Omental fat pad (tissue), 4 donors: ENCODE results near the gene HOXD9. TPM values are rescaled to one million over a fixed set of nuclear protein-coding genes. Genes with fewer than 3 reads are reported as not detected.

Experiments used
- ATAC-seq: fragments of 150-250 bp; one replicate; pipeline ENCODE4 v1.9.1; 2016; ENCODE audit warnings: mild to moderate bottlenecking, moderate library complexity; ENCODE audit not compliant: low FRiP score
- DNase-seq: peaks from one replicate; pipeline ENCODE4 v3.0.0-alpha.2; 2019; ENCODE audit warnings: low spot score
- total RNA-seq, 4 donors: library from RNA; depleted of rRNA; stranded (reverse); fragments of >200 nt; gene quantifications; one replicate each; pipeline ENCODE4 v1.1.0, GENCODE V29; 2016
- TF ChIP-seq, protein P1 (sequence below), 3 donors: fragments of 450-650 bp; IDR thresholded peaks; one replicate each; pipeline ENCODE4 v1.5.1; 2016 to 2017; ENCODE audit warnings: antibody characterized with exemption in 3 of 3, mild to moderate bottlenecking in 3 of 3, moderate library complexity in 2 of 3

Gene HOXD9
- total RNA-seq, 4 donors from 2014 or later, result 0.95 to 2.6 (median 1.7) TPM

DNA sequence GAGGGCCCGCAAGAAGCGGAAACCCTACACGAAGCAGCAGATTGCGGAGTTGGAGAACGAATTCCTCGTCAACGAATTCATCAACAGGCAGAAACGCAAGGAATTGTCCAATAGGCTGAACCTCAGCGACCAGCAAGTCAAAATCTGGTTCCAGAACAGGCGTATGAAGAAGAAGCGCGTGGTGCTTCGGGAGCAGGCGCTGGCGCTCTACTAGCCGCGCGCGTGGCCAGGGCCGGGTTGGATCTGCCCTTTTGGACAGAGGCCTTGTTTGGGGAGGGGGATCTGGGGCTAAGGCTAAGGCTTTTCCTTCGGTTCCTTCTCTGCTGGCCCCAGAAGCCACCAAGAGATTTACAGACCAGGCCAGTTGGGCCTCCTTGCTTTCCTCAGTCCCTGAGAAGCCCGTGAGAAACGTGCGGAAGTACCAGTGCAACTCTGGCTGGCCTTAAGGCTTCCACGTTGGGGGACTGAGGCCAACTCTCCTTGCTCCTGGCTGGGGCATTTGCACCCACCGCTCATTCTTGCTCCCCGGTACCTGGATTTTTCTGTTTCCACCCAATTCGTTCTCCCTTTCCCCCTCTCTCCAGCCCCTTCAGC, 21.9 kb upstream of the HOXD9 start:
- TF ChIP-seq, protein P1, sequence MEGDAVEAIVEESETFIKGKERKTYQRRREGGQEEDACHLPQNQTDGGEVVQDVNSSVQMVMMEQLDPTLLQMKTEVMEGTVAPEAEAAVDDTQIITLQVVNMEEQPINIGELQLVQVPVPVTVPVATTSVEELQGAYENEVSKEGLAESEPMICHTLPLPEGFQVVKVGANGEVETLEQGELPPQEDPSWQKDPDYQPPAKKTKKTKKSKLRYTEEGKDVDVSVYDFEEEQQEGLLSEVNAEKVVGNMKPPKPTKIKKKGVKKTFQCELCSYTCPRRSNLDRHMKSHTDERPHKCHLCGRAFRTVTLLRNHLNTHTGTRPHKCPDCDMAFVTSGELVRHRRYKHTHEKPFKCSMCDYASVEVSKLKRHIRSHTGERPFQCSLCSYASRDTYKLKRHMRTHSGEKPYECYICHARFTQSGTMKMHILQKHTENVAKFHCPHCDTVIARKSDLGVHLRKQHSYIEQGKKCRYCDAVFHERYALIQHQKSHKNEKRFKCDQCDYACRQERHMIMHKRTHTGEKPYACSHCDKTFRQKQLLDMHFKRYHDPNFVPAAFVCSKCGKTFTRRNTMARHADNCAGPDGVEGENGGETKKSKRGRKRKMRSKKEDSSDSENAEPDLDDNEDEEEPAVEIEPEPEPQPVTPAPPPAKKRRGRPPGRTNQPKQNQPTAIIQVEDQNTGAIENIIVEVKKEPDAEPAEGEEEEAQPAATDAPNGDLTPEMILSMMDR (IDR thresholded peaks at IDR 0.05), result no peak
- DNase-seq, result no peak
- no peak for ATAC-seq

DNA sequence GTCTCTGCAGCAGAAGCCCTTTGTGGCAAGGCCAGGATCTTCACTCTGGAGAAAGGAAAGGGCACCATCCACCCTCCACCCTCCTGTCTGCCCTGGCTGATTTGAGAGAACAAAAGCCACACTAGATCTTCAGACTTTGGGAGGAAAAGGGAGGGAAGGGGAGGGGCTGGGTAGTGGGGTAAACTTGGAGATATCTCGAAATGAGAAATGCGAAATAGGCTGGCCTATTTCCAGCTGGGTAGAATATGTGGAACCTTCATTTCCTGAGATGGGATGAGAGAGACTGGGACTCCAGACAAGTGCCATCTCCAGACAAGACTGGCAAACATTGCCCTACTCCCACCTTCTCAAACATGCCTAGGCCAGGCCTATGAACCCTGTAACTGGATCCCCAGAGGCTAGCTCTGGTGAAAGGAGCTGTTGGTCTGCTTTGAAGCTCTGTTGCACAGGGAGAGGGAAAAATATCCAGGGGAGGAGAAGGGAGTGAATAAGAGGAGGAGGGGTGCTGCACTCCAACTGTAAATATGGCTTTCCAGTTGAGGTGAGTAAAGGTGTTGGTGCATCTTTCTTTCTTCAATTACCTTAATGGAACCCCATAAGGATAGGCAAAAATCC, 21.2 kb upstream of the HOXD9 start:
- TF ChIP-seq, protein P1 (IDR thresholded peaks at IDR 0.05), result no peak
- no peak for ATAC-seq
- DNase-seq, result no peak

DNA sequence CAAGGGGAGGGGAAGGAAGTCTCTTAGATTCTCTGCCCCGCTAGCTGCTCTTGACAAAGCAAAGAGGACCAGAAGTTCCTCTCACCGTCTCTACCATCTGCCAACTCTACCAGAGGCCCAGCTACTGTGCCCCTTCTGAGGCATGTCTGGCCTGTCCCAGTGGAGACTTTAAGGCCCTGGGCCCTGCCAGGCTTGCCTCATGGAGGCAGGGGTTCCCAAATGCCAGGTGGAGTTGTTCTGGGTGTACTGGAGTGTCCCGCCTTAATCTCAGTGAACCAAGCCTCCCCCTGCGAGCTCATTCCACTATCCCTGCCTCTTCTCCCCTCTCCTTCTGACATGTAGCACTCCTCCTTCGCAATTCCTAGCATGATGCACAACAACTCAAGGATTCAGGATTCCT, 20.7 kb upstream of the HOXD9 start:
- TF ChIP-seq, protein P1 (IDR thresholded peaks at IDR 0.05), result no peak
- DNase-seq (no peak), ATAC-seq (no peak)

DNA sequence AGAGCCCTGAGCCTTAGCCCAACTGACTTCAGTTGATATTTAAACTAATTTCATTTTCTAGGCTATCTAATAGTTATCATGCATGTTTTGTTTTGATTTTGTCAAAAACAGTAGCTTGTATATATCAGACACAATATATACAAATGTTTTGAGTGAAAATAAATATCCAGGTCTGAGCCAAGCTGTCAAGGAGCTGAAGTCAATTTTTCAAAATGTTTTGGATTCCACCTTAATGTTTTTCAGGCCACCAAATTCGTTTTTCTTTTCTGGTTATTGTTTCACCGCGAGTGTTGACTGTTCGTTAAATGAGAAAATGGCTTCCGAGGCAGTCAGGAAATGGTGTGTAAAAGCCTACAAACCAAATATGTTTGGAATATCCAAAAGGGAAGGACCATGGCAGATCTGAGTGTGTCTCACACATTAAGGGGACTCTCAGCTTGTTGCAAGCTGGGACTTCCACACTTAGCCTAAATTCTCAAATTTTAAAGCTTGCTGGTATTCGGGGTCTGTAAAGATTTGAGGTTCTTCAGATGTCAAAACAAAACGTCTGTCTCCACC, 20.1 kb upstream of the HOXD9 start:
- TF ChIP-seq, protein P1 (IDR thresholded peaks at IDR 0.05), result no peak
- DNase-seq (no peak), ATAC-seq (no peak)

DNA sequence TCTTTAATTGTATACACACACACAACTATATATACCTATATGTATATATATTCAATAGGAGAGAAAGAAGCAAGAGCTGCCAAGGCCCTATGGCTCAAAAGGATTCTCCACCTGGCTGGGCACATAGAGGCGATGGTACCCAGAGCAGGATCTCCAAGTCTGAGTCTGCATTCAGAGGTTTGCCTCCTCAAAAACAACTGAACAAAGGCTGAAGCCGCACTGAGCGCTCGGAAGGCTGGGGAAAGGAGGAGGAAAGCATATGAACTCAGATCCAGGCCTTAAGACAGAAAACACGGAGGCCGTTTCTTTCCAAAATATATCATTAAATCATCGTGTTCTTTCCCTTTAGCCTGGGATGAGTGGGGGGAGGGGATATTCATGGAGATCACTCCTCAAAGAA, 19.3 kb upstream of the HOXD9 start:
- no peak for ATAC-seq
- no peak for DNase-seq
- TF ChIP-seq, protein P1 (IDR thresholded peaks at IDR 0.05), result no peak

DNA sequence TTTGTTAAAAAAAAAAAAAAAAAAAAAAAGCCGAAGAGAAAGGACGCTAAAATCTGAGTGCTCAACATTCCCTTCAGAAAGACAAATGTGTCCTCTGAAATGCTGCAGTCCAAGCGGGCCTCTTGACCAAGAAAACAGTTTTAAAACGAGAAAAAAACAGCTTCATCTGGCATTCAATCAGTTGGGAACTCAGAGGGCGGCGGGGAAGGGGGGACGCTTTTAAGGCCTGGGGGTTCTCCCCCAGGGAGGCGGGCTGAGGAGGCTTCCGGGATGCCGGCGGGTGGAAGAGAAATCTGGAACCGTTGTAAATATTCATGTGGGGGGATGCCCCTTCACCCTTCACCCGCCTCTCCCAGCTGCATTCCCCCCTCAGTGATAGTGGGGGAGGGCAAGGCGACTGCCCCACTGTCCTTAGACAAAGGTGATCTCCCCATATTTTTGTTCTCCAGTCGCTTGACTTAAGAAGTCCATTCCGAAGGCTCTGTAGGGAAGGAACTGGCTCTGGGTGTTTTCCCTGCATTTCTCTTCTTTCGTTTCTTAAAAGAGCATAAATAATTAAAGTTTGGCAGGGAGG, 18.7 kb upstream of the HOXD9 start:
- TF ChIP-seq, protein P1 (IDR thresholded peaks at IDR 0.05), result no peak
- ATAC-seq (no peak), DNase-seq (no peak)
